H1 (cell line): ENCODE results near the gene DSTN.
A peak's percentile ranks its signal among the peaks of the same experiment; 100 is the strongest.

ENCODE experiments used
- CEBPB ChIP-seq: IDR thresholded peaks from 2 replicates; pipeline ENCODE4 v1.6.1; 2012; ENCODE audit warnings: low read depth, low read length
- CTCF ChIP-seq, 3 experiments: IDR thresholded peaks; 1 replicate in 2 of 3; 2 replicates in 1 of 3; pipeline versions ENCODE4 v1.5.1 to v1.6.1; 2011; ENCODE audit warnings: low read length in 3 of 3, mild to moderate bottlenecking in 3 of 3, inconsistent platforms in 2 of 3, low read depth in 1 of 3, moderate library complexity in 1 of 3; ENCODE audit not compliant: insufficient read depth in 1 of 3; ENCODE audit errors: control extremely low read depth in 1 of 3
- EP300 ChIP-seq, 2 experiments: IDR thresholded peaks; 1 replicate in 1 of 2; 2 replicates in 1 of 2; pipeline ENCODE4 v1.6.1; 2011 to 2012; ENCODE audit warnings: low read depth in 2 of 2, low read length in 2 of 2, mild to moderate bottlenecking in 2 of 2, borderline replicate concordance in 1 of 2, inconsistent platforms in 1 of 2, moderate library complexity in 1 of 2
- EZH2 ChIP-seq: fragments of 200-600 bp; sonication (generic); IDR thresholded peaks from 2 replicates; pipeline ENCODE4 v1.7.1; 2012; ENCODE audit warnings: low read depth, mild to moderate bottlenecking, moderate library complexity, low read length, inconsistent platforms; ENCODE audit not compliant: severe bottlenecking
- HDAC2 ChIP-seq, 2 experiments: fragments of 300-600 bp in 1 of 2; sonication (generic) in 1 of 2; IDR thresholded peaks; 2 replicates each; pipeline ENCODE4 v1.6.1; 2011 to 2012; ENCODE audit warnings: low read depth in 2 of 2, low read length in 2 of 2, mild to moderate bottlenecking in 2 of 2, moderate library complexity in 2 of 2, borderline replicate concordance in 1 of 2, inconsistent platforms in 1 of 2
- MAX ChIP-seq: IDR thresholded peaks from 2 replicates; pipeline ENCODE4 v1.6.1; 2012; ENCODE audit warnings: inconsistent platforms
- NANOG ChIP-seq: IDR thresholded peaks from 2 replicates; pipeline ENCODE4 v1.6.1; 2011; ENCODE audit warnings: low read length, low read depth, mild to moderate bottlenecking, inconsistent platforms; ENCODE audit not compliant: insufficient read depth, poor library complexity, severe bottlenecking
- POLR2A ChIP-seq, 2 experiments: IDR thresholded peaks; 1 replicate in 1 of 2; 2 replicates in 1 of 2; pipeline ENCODE4 v1.6.1; 2011; ENCODE audit warnings: low read depth in 2 of 2, low read length in 2 of 2, mild to moderate bottlenecking in 2 of 2; ENCODE audit errors: control extremely low read depth in 1 of 2
- POLR2AphosphoS5 ChIP-seq: IDR thresholded peaks from 2 replicates; pipeline ENCODE4 v1.6.1; 2011; ENCODE audit warnings: low read depth, low read length
- SP1 ChIP-seq: IDR thresholded peaks from 2 replicates; pipeline ENCODE4 v1.6.1; 2011; ENCODE audit warnings: low read depth, low read length
- TBP ChIP-seq: IDR thresholded peaks from 2 replicates; pipeline ENCODE4 v1.6.1; 2011; ENCODE audit warnings: low read depth, low read length, improper control_type of control experiment
- TCF12 ChIP-seq: IDR thresholded peaks from 2 replicates; pipeline ENCODE4 v1.6.1; 2011; ENCODE audit warnings: low read depth, mild to moderate bottlenecking, low read length
- ZNF274 ChIP-seq: IDR thresholded peaks from 2 replicates; pipeline ENCODE4 v1.7.0; 2012; ENCODE audit warnings: low read length, borderline replicate concordance; ENCODE audit errors: extremely low read depth

DNA sequence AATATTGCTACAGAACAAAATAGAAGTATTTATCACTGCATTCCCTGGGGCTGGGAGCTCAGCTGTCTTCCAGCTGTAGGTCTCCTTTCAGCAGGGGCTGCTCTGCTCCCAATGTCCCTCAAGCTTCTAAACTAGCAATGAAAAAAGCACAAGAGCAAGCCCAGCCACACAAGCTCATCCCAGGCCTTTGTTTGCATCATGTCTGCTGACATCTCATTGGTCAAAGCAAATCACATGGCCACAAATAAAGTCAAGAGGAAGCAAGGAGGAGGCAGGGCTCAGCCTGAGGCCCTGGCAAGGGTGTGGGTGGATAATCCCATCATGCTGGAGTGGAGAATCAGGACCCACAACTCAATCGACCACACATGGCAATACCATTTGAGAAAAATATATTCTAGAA is 36.5 kb upstream of the DSTN start:
- no peak for TF ChIP-seq CTCF (IDR thresholded peaks at IDR 0.05; ENCODE audit: control extremely low read depth in 1 of 3, insufficient read depth in 1 of 3, low read depth in 1 of 3, low read length in 3 of 3)
- no peak for TF ChIP-seq POLR2AphosphoS5
- no peak; the same call in 1 of the 2 replicates for TF ChIP-seq TBP
- no peak for TF ChIP-seq POLR2A (IDR thresholded peaks at IDR 0.05; ENCODE audit: control extremely low read depth in 1 of 2, low read depth in 2 of 2, low read length in 2 of 2)
- TF ChIP-seq EP300 (IDR thresholded peaks at IDR 0.05; ENCODE audit: borderline replicate concordance in 1 of 2, low read depth in 2 of 2, low read length in 2 of 2): no peak
- no peak for TF ChIP-seq EZH2
- TF ChIP-seq HDAC2 (IDR thresholded peaks at IDR 0.05; ENCODE audit: borderline replicate concordance in 1 of 2, low read depth in 2 of 2, low read length in 2 of 2): no peak
- TF ChIP-seq SP1: 0 out of 2 replicates have a peak, but pooled peaks have one; percentile 12
- TF ChIP-seq CEBPB: 0 out of 2 replicates have a peak, but pooled peaks have one; percentile 37
- TF ChIP-seq TCF12: no peak
- TF ChIP-seq NANOG: no peak
- TF ChIP-seq MAX: peak; percentile 42; the same call in 1 of the 2 replicates
- TF ChIP-seq ZNF274: no peak
